T-cell (primary cell): ENCODE measurements around the gene SPRYD3. TPM values are rescaled to one million over a fixed set of nuclear protein-coding genes. Genes with fewer than 3 reads are reported as not detected.

Experiments
- ATAC-seq, 4 experiments: fragments of 200-7000 bp in 3 of 4; fragments of 150-1000 bp in 1 of 4; cut with Tn5 transposase; replicated peaks in 1 of 4; 1 replicate in 3 of 4; 2 replicates in 1 of 4; pipeline ENCODE4 v1.10.0; 2021; ENCODE audit warnings: moderate library complexity in 3 of 4, mild to moderate bottlenecking in 2 of 4, moderate number of reproducible peaks in 1 of 4
- CTCF ChIA-PET, 2 donors: fragments of 300-600 bp; sonication (Branson Sonifier 250); formaldehyde crosslinking; loops; one replicate each; lab custom pipeline; 2022; ENCODE audit warnings: antibody characterized with exemption in 2 of 2; lab: Charles Lee
- POLR2A ChIA-PET, 2 donors: fragments of 300-600 bp; sonication (Branson Sonifier 250); formaldehyde crosslinking; loops; one replicate each; lab custom pipeline; 2022; ENCODE audit warnings: antibody characterized with exemption in 2 of 2; lab: Charles Lee
- DNase-seq, 35 experiments: peaks; one replicate each; pipeline versions ENCODE4 v3.0.0 to v3.0.0-alpha.2; 2013 to 2023
- H3K27ac ChIP-seq: one replicate; pipeline ENCODE4 v1.5.1; 2013; ENCODE audit warnings: low read length
- H3K27me3 ChIP-seq, 2 experiments: replicated peaks in 1 of 2; 1 replicate in 1 of 2; 2 replicates in 1 of 2; pipeline versions ENCODE4 v1.6.1 to v1.7.0; 2013; ENCODE audit warnings: low read length in 1 of 2, mixed read lengths in 1 of 2; ENCODE audit not compliant: control insufficient read depth in 2 of 2, insufficient read depth in 2 of 2; ENCODE audit errors: extremely low read depth in 1 of 2
- H3K36me3 ChIP-seq, 2 donors: 1 replicate in 1 of 2; 2 replicates in 1 of 2; pipeline versions ENCODE4 v1.6.1 to v1.7.0; 2013; ENCODE audit warnings: low read length in 1 of 2; ENCODE audit not compliant: control insufficient read depth in 2 of 2, insufficient read depth in 1 of 2; ENCODE audit errors: extremely low read depth in 1 of 2
- H3K4me1 ChIP-seq, 2 experiments: 1 replicate in 1 of 2; 2 replicates in 1 of 2; pipeline versions ENCODE4 v1.6.1 to v1.7.0; 2013; ENCODE audit warnings: low read length in 2 of 2, mixed read lengths in 1 of 2; ENCODE audit not compliant: insufficient read depth in 2 of 2, control insufficient read depth in 1 of 2; ENCODE audit errors: extremely low read depth in 1 of 2
- H3K4me3 ChIP-seq, 2 donors: 1 replicate in 1 of 2; 2 replicates in 1 of 2; pipeline versions ENCODE4 v1.5.1 to v1.7.0; 2013; ENCODE audit warnings: mild to moderate bottlenecking in 2 of 2, low read length in 1 of 2, moderate library complexity in 1 of 2; ENCODE audit not compliant: control insufficient read depth in 1 of 2; ENCODE audit errors: extremely low read depth in 1 of 2
- H3K9me3 ChIP-seq: 2 replicates; pipeline ENCODE4 v1.7.0; 2013
- H3K27ac Mint-ChIP-seq, 2 donors: one replicate each; pipeline ENCODE4 v1.8.0; 2020 to 2021; ENCODE audit warnings: mild to moderate bottlenecking in 2 of 2, mixed read lengths in 2 of 2
- H3K27me3 Mint-ChIP-seq, 2 donors: one replicate each; pipeline ENCODE4 v1.8.0; 2021 to 2022; ENCODE audit warnings: mixed read lengths in 2 of 2
- H3K36me3 Mint-ChIP-seq: one replicate; pipeline ENCODE4 v1.8.0; 2021; ENCODE audit warnings: mixed read lengths
- H3K4me1 Mint-ChIP-seq, 3 donors: one replicate each; pipeline ENCODE4 v1.8.0; 2020 to 2022; ENCODE audit warnings: mixed read lengths in 3 of 3, mild to moderate bottlenecking in 1 of 3
- H3K4me3 Mint-ChIP-seq, 3 donors: one replicate each; pipeline ENCODE4 v1.8.0; 2020 to 2022; ENCODE audit warnings: mild to moderate bottlenecking in 3 of 3, mixed read lengths in 3 of 3, moderate library complexity in 3 of 3
- H3K9me3 Mint-ChIP-seq, 3 donors: one replicate each; pipeline ENCODE4 v1.8.0; 2020 to 2022; ENCODE audit warnings: mixed read lengths in 3 of 3
- WGBS: methylation state at CpG from one replicate; pipeline ENCODE4 v1.1.5; 2013; ENCODE audit warnings: missing lambda C conversion rate; ENCODE audit not compliant: insufficient coverage; 5-methylcytosine and 5-hydroxymethylcytosine counted together
- total RNA-seq, 35 experiments: library from RNA in 6 of 35; stranded (reverse) in 6 of 35; fragments of 120-200 nt in 1 of 35; gene quantifications; one replicate each; pipeline versions ENCODE4 v1.2.1 to v1.2.4 and lab custom pipeline; 2013 to 2026

The SPRYD3 gene
- total RNA-seq, 5 donors from 2014 or later (not counting 1 experiment from before 2014, with no cell fraction given), result 29.3 to 65.0 (median 58.2) TPM

- H3K4me1 Mint-ChIP-seq, result no peaks in the 10 kb centered on the region
- no peak overlapping the region for H3K4me3 ChIP-seq
- CTCF ChIA-PET, result interaction anchor here (0.7 kb wide), 2 partner anchors 148 to 231 kb away, joined by 5 to 7 read pairs; no protein-coding TSS in a partner anchor
- H3K27me3 ChIP-seq, result no peaks in the 10 kb centered on the region
- H3K4me1 ChIP-seq, result no peaks in the 10 kb centered on the region
- no peaks in the 10 kb centered on the region for H3K36me3 Mint-ChIP-seq
- no peak overlapping the region for H3K27ac ChIP-seq
- H3K27ac Mint-ChIP-seq, result no peak overlapping the region
- POLR2A ChIA-PET, result no interaction called here
- no peaks in the 10 kb centered on the region for H3K9me3 ChIP-seq
- H3K4me3 Mint-ChIP-seq, result no peak overlapping the region
- H3K36me3 ChIP-seq, result no peaks in the 10 kb centered on the region
- ATAC-seq (no peak), DNase-seq (no peak)
- no peaks in the 10 kb centered on the region for H3K9me3 Mint-ChIP-seq
- WGBS, result 85% methylated on average over 7 of the region's 12 CpGs
- H3K27me3 Mint-ChIP-seq, result no peaks in the 10 kb centered on the region
Observed at GRCh38 chr12:53120685-53121525, 41.7 kb upstream of the SPRYD3 start.

- 87% methylated on average over 7 of the region's 8 CpGs for WGBS
- H3K4me1 ChIP-seq, result no peaks in the 10 kb centered on the region
Observed at GRCh38 chr12:53118751-53119300, 39.6 kb upstream of the SPRYD3 start.

GRCh38 chr12:53115891-53116648, 36.9 kb upstream of the SPRYD3 start:
- Mint-ChIP-seq H3K4me1 (no peaks in the 10 kb centered on the region), H3K4me3 (no peak overlapping the region), H3K27me3 (no peaks in the 10 kb centered on the region), H3K27ac (no peak overlapping the region), H3K36me3 (no peaks in the 10 kb centered on the region), H3K9me3 (no peaks in the 10 kb centered on the region)
- POLR2A ChIA-PET, result no interaction called here
- no peaks in the 10 kb centered on the region for H3K36me3 ChIP-seq
- H3K4me1 ChIP-seq, result no peaks in the 10 kb centered on the region
- no peak overlapping the region for H3K4me3 ChIP-seq
- no peak for DNase-seq
- H3K27ac ChIP-seq, result no peak overlapping the region
- no peak for ATAC-seq
- no peaks in the 10 kb centered on the region for H3K27me3 ChIP-seq
- H3K9me3 ChIP-seq, result no peaks in the 10 kb centered on the region
- CTCF ChIA-PET, result no interaction called here
- 93% methylated on average over 8 of the region's 8 CpGs for WGBS

More at GRCh38 chr12:53118751-53119300, 39.6 kb upstream of the SPRYD3 start:
- ATAC-seq (no peak), DNase-seq (no peak)
- Histone ChIP-seq H3K36me3 (no peaks in the 10 kb centered on the region), H3K27ac (no peak overlapping the region), H3K9me3 (no peaks in the 10 kb centered on the region), H3K4me3 (no peak overlapping the region), H3K27me3 (no peaks in the 10 kb centered on the region)
- H3K4me1 Mint-ChIP-seq, result no peaks in the 10 kb centered on the region
- H3K27me3 Mint-ChIP-seq, result no peaks in the 10 kb centered on the region
- no peak overlapping the region for H3K27ac Mint-ChIP-seq
- no peaks in the 10 kb centered on the region for H3K9me3 Mint-ChIP-seq
- CTCF ChIA-PET, result no interaction called here
- POLR2A ChIA-PET, result no interaction called here
- no peaks in the 10 kb centered on the region for H3K36me3 Mint-ChIP-seq
- no peak overlapping the region for H3K4me3 Mint-ChIP-seq

GRCh38 chr12:53115112-53115890, 36.1 kb upstream of the SPRYD3 start:
- H3K4me1 Mint-ChIP-seq, result no peaks in the 10 kb centered on the region
- ATAC-seq, result no peak

GRCh38 chr12:53113951-53114350, 34.8 kb upstream of the SPRYD3 start:
- no peaks in the 10 kb centered on the region for H3K9me3 ChIP-seq
- POLR2A ChIA-PET, result interaction anchor here in 1 of 2 donors (0.5 kb wide), 1 partner anchor 38 kb away, joined by 5 read pairs; no protein-coding TSS in a partner anchor
- H3K27me3 ChIP-seq, result no peaks in the 10 kb centered on the region
- Mint-ChIP-seq H3K4me3 (no peak overlapping the region), H3K4me1 (no peaks in the 10 kb centered on the region), H3K36me3 (no peaks in the 10 kb centered on the region), H3K27ac (no peak overlapping the region), H3K27me3 (no peaks in the 10 kb centered on the region), H3K9me3 (no peaks in the 10 kb centered on the region)
- ATAC-seq (no peak), DNase-seq (no peak)
- no peaks in the 10 kb centered on the region for H3K36me3 ChIP-seq
- H3K27ac ChIP-seq, result no peak overlapping the region
- H3K4me1 ChIP-seq, result no peaks in the 10 kb centered on the region
- CTCF ChIA-PET, result no interaction called here
- H3K4me3 ChIP-seq, result no peak overlapping the region

More at GRCh38 chr12:53115112-53115890, 36.1 kb upstream of the SPRYD3 start:
- Mint-ChIP-seq H3K36me3 (no peaks in the 10 kb centered on the region), H3K27ac (no peak overlapping the region), H3K4me3 (no peak overlapping the region), H3K9me3 (no peaks in the 10 kb centered on the region), H3K27me3 (no peaks in the 10 kb centered on the region)
- H3K4me1 ChIP-seq, result no peaks in the 10 kb centered on the region
- H3K4me3 ChIP-seq, result no peak overlapping the region
- CTCF ChIA-PET, result no interaction called here
- DNase-seq, result no peak
- H3K27ac ChIP-seq, result no peak overlapping the region
- no peaks in the 10 kb centered on the region for H3K27me3 ChIP-seq
- WGBS, result 96% methylated on average over 23 of the region's 33 CpGs
- no peaks in the 10 kb centered on the region for H3K9me3 ChIP-seq
- H3K36me3 ChIP-seq, result no peaks in the 10 kb centered on the region
- POLR2A ChIA-PET, result interaction anchor here in 1 of 2 donors (0.5 kb wide), 1 partner anchor 137 kb away, joined by 4 read pairs; no protein-coding TSS in a partner anchor
